ENCODE results near the gene WDR77. TPM values are rescaled to one million over a fixed set of nuclear protein-coding genes. Genes with fewer than 3 reads are reported as not detected.

The WDR77 gene
- total and polyA plus RNA-seq, 5 donors from 2014 or later: 15.7 to 36.9 (median 34.3) TPM

- peak overlapping the region; percentile 90 to 100 (median 99) for H3K27ac Mint-ChIP-seq
- Histone ChIP-seq H3K27me3 (ENCODE audit: control insufficient read depth, insufficient read depth, low read length) (no peaks in the 10 kb centered on the region), H3K4me3 (ENCODE audit: low read depth, low read length) (peak overlapping the region; percentile 76), H3K4me1 (ENCODE audit: control insufficient read depth, insufficient read depth, low read length, poor library complexity, severe bottlenecking) (peaks cover 59% of the 10 kb centered on the region), H3K27ac (ENCODE audit: insufficient read depth, low read length, poor library complexity, severe bottlenecking) (peak overlapping the region; percentile 89), H3K36me3 (ENCODE audit: control insufficient read depth, insufficient read depth, low read length) (peaks cover 29% of the 10 kb centered on the region), H3K9me3 (ENCODE audit: control insufficient read depth in 2 of 2, low read length in 2 of 2) (no peaks in the 10 kb centered on the region)
- peaks cover 52 to 86% (median 70%) of the 10 kb centered on the region in 4 donors for H3K4me1 Mint-ChIP-seq
- no peaks in the 10 kb centered on the region for H3K27me3 Mint-ChIP-seq
- peaks cover 35% of the 10 kb centered on the region for H3K36me3 Mint-ChIP-seq
- peak overlapping the region; percentile 99 to 100 (median 100) for H3K4me3 Mint-ChIP-seq
- peak in 1 of 3 donors; percentile 22 for DNase-seq
- peak; percentile 11 to 33 for ATAC-seq (ENCODE audit: low read depth in 2 of 2)
- H3K9me3 Mint-ChIP-seq: no peaks in the 10 kb centered on the region
Measured at GRCh38 chr1:111448482-111448917, 556 bp downstream of the WDR77 start.

- H3K27me3 Mint-ChIP-seq: no peaks in the 10 kb centered on the region
- H3K27me3 ChIP-seq (ENCODE audit: control insufficient read depth, insufficient read depth, low read length): no peaks in the 10 kb centered on the region
- peak overlapping the region; percentile 76 for H3K4me3 ChIP-seq (ENCODE audit: low read depth, low read length)
- peaks cover 39% of the 10 kb centered on the region for H3K36me3 ChIP-seq (ENCODE audit: control insufficient read depth, insufficient read depth, low read length)
- peaks cover 46% of the 10 kb centered on the region for H3K4me1 ChIP-seq (ENCODE audit: control insufficient read depth, insufficient read depth, low read length, poor library complexity, severe bottlenecking)
- peaks cover 43 to 74% (median 60%) of the 10 kb centered on the region in 4 donors for H3K4me1 Mint-ChIP-seq
- H3K9me3 ChIP-seq (ENCODE audit: control insufficient read depth in 2 of 2, low read length in 2 of 2): no peaks in the 10 kb centered on the region
- H3K9me3 Mint-ChIP-seq: no peaks in the 10 kb centered on the region
- peak overlapping the region; percentile 89 for H3K27ac ChIP-seq (ENCODE audit: insufficient read depth, low read length, poor library complexity, severe bottlenecking)
- ATAC-seq (ENCODE audit: low read depth in 2 of 2): no peak
- peak overlapping the region; percentile 99 to 100 (median 100) for H3K4me3 Mint-ChIP-seq
- peak overlapping the region; percentile 32 to 99 (median 65) for H3K27ac Mint-ChIP-seq
- DNase-seq: no peak
- H3K36me3 Mint-ChIP-seq: peaks cover 44% of the 10 kb centered on the region
Measured at GRCh38 chr1:111446967-111447892, 1.8 kb downstream of the WDR77 start.

GRCh38 chr1:111446546-111446945 is 2.5 kb downstream of the WDR77 start:
- peak overlapping the region; percentile 43 to 99 (median 70) for H3K27ac Mint-ChIP-seq
- no peaks in the 10 kb centered on the region for H3K9me3 Mint-ChIP-seq
- DNase-seq (no peak), ATAC-seq (ENCODE audit: low read depth in 2 of 2) (no peak)
- Histone ChIP-seq H3K9me3 (ENCODE audit: control insufficient read depth in 2 of 2, low read length in 2 of 2) (no peaks in the 10 kb centered on the region), H3K4me3 (ENCODE audit: low read depth, low read length) (peak overlapping the region; percentile 58), H3K27me3 (ENCODE audit: control insufficient read depth, insufficient read depth, low read length) (no peaks in the 10 kb centered on the region), H3K27ac (ENCODE audit: insufficient read depth, low read length, poor library complexity, severe bottlenecking) (no peak overlapping the region), H3K36me3 (ENCODE audit: control insufficient read depth, insufficient read depth, low read length) (peaks cover 46% of the 10 kb centered on the region), H3K4me1 (ENCODE audit: control insufficient read depth, insufficient read depth, low read length, poor library complexity, severe bottlenecking) (peaks cover 41% of the 10 kb centered on the region)
- peaks cover 42% of the 10 kb centered on the region for H3K36me3 Mint-ChIP-seq
- H3K4me3 Mint-ChIP-seq: peak overlapping the region; percentile 13 to 99 (median 72)
- peaks cover 40 to 72% (median 54%) of the 10 kb centered on the region in 4 donors for H3K4me1 Mint-ChIP-seq
- no peaks in the 10 kb centered on the region for H3K27me3 Mint-ChIP-seq

GRCh38 chr1:111444031-111444430 is 5.0 kb downstream of the WDR77 start:
- Mint-ChIP-seq H3K27ac (peak overlapping the region in 2 of 3 donors; percentile 15 to 74), H3K36me3 (peaks cover 45% of the 10 kb centered on the region), H3K27me3 (no peaks in the 10 kb centered on the region), H3K9me3 (no peaks in the 10 kb centered on the region), H3K4me1 (peaks cover 27 to 56% (median 38%) of the 10 kb centered on the region in 4 donors), H3K4me3 (peak overlapping the region in 1 of 4 donors; percentile 51)
- Histone ChIP-seq H3K36me3 (ENCODE audit: control insufficient read depth, insufficient read depth, low read length) (peaks cover 63% of the 10 kb centered on the region), H3K27me3 (ENCODE audit: control insufficient read depth, insufficient read depth, low read length) (no peaks in the 10 kb centered on the region), H3K27ac (ENCODE audit: insufficient read depth, low read length, poor library complexity, severe bottlenecking) (no peak overlapping the region), H3K4me3 (ENCODE audit: low read depth, low read length) (no peak overlapping the region), H3K4me1 (ENCODE audit: control insufficient read depth, insufficient read depth, low read length, poor library complexity, severe bottlenecking) (peaks cover 22% of the 10 kb centered on the region), H3K9me3 (ENCODE audit: control insufficient read depth in 2 of 2, low read length in 2 of 2) (no peaks in the 10 kb centered on the region)
- DNase-seq: no peak
- ATAC-seq (ENCODE audit: low read depth in 2 of 2): no peak

- H3K27ac ChIP-seq (ENCODE audit: insufficient read depth, low read length, poor library complexity, severe bottlenecking): no peak overlapping the region
- H3K36me3 ChIP-seq (ENCODE audit: control insufficient read depth, insufficient read depth, low read length): peaks cover 78% of the 10 kb centered on the region
- H3K36me3 Mint-ChIP-seq: peaks cover 50% of the 10 kb centered on the region
Measured at GRCh38 chr1:111442457-111442856, 6.6 kb downstream of the WDR77 start.

GRCh38 chr1:111441573-111442192 is 7.4 kb downstream of the WDR77 start:
- no peak overlapping the region for H3K4me3 Mint-ChIP-seq
- H3K27me3 Mint-ChIP-seq: no peaks in the 10 kb centered on the region
- Histone ChIP-seq H3K27ac (ENCODE audit: insufficient read depth, low read length, poor library complexity, severe bottlenecking) (no peak overlapping the region), H3K9me3 (ENCODE audit: control insufficient read depth in 2 of 2, low read length in 2 of 2) (no peaks in the 10 kb centered on the region), H3K4me3 (ENCODE audit: low read depth, low read length) (no peak overlapping the region), H3K4me1 (ENCODE audit: control insufficient read depth, insufficient read depth, low read length, poor library complexity, severe bottlenecking) (peaks cover 7% of the 10 kb centered on the region), H3K27me3 (ENCODE audit: control insufficient read depth, insufficient read depth, low read length) (no peaks in the 10 kb centered on the region), H3K36me3 (ENCODE audit: control insufficient read depth, insufficient read depth, low read length) (peaks cover 81% of the 10 kb centered on the region)
- H3K36me3 Mint-ChIP-seq: peaks cover 50% of the 10 kb centered on the region
- DNase-seq: peak; percentile 29 to 79 (median 64)
- peak; percentile 60 to 82 for ATAC-seq (ENCODE audit: low read depth in 2 of 2)
- H3K27ac Mint-ChIP-seq: peak overlapping the region; percentile 32 to 84 (median 66)
- peaks cover 11 to 37% (median 22%) of the 10 kb centered on the region in 4 donors for H3K4me1 Mint-ChIP-seq
- H3K9me3 Mint-ChIP-seq: no peaks in the 10 kb centered on the region

More at GRCh38 chr1:111442457-111442856, 6.6 kb downstream of the WDR77 start:
- DNase-seq (no peak), ATAC-seq (ENCODE audit: low read depth in 2 of 2) (no peak)
- no peaks in the 10 kb centered on the region for H3K9me3 Mint-ChIP-seq
- Histone ChIP-seq H3K4me1 (ENCODE audit: control insufficient read depth, insufficient read depth, low read length, poor library complexity, severe bottlenecking) (peaks cover 10% of the 10 kb centered on the region), H3K4me3 (ENCODE audit: low read depth, low read length) (no peak overlapping the region), H3K27me3 (ENCODE audit: control insufficient read depth, insufficient read depth, low read length) (no peaks in the 10 kb centered on the region), H3K9me3 (ENCODE audit: control insufficient read depth in 2 of 2, low read length in 2 of 2) (no peaks in the 10 kb centered on the region)
- H3K4me1 Mint-ChIP-seq: peaks cover 16 to 44% (median 28%) of the 10 kb centered on the region in 4 donors
- H3K27ac Mint-ChIP-seq: peak overlapping the region in 1 of 3 donors; percentile 84
- H3K4me3 Mint-ChIP-seq: no peak overlapping the region
- no peaks in the 10 kb centered on the region for H3K27me3 Mint-ChIP-seq

GRCh38 chr1:111439461-111440351 is 9.3 kb downstream of the WDR77 start:
- peaks cover 74% of the 10 kb centered on the region for H3K36me3 ChIP-seq (ENCODE audit: control insufficient read depth, insufficient read depth, low read length)
- Mint-ChIP-seq H3K9me3 (no peaks in the 10 kb centered on the region), H3K4me3 (no peak overlapping the region), H3K36me3 (peaks cover 41% of the 10 kb centered on the region), H3K4me1 (peaks cover 4 to 22% (median 10%) of the 10 kb centered on the region in 4 donors), H3K27ac (peak overlapping the region; percentile 32 to 74 (median 72)), H3K27me3 (no peaks in the 10 kb centered on the region)
- no peak for DNase-seq
- H3K27me3 ChIP-seq (ENCODE audit: control insufficient read depth, insufficient read depth, low read length): no peaks in the 10 kb centered on the region
- no peaks in the 10 kb centered on the region for H3K9me3 ChIP-seq (ENCODE audit: control insufficient read depth in 2 of 2, low read length in 2 of 2)
- no peaks in the 10 kb centered on the region for H3K4me1 ChIP-seq (ENCODE audit: control insufficient read depth, insufficient read depth, low read length, poor library complexity, severe bottlenecking)
- no peak overlapping the region for H3K4me3 ChIP-seq (ENCODE audit: low read depth, low read length)
- peak overlapping the region; percentile 17 for H3K27ac ChIP-seq (ENCODE audit: insufficient read depth, low read length, poor library complexity, severe bottlenecking)
- no peak for ATAC-seq (ENCODE audit: low read depth in 2 of 2)
